K562 (cell line): Measurements from ENCODE around the gene HIRIP3. TPM values are rescaled to one million over a fixed set of nuclear protein-coding genes. Genes with fewer than 3 reads are reported as not detected.
A peak's percentile ranks its signal among the peaks of the same experiment; 100 is the strongest.

Experiments
- ATF1 ChIP-seq, 2 experiments: fragments of 450-650 bp in 1 of 2; IDR thresholded peaks; 2 replicates each; pipeline ENCODE4 v1.6.1; 2016; ENCODE audit warnings: missing compliant biosample characterization in 1 of 2, missing genetic modification characterization in 1 of 2
- ATF2 ChIP-seq: sonication (generic); formaldehyde crosslinking; IDR thresholded peaks from 2 replicates; pipeline ENCODE4 v1.8.1; 2022; ENCODE audit warnings: missing genetic modification reagents
- ESRRB ChIP-seq: fragments of 250-450 bp; sonication (Bioruptor Pico); IDR thresholded peaks from 2 replicates; pipeline ENCODE4 v1.5.0; 2020; ENCODE audit warnings: mild to moderate bottlenecking, moderate library complexity, borderline replicate concordance
- HNRNPLL ChIP-seq: fragments of 200-400 bp; formaldehyde crosslinking; IDR thresholded peaks from 2 replicates; pipeline ENCODE4 v1.6.1; 2017; ENCODE audit warnings: low read length, low read depth, mild to moderate bottlenecking; ENCODE audit not compliant: poor library complexity, severe bottlenecking
- KDM5B ChIP-seq: fragments of 200-600 bp; sonication (generic); IDR thresholded peaks from 2 replicates; pipeline ENCODE4 v1.6.1; 2012; ENCODE audit warnings: low read depth, mild to moderate bottlenecking, moderate library complexity, low read length, control low read depth, inconsistent platforms; ENCODE audit not compliant: insufficient replicate concordance
- MGA ChIP-seq: fragments of 450-650 bp; IDR thresholded peaks from 2 replicates; pipeline ENCODE4 v1.6.1; 2016; ENCODE audit warnings: mild to moderate bottlenecking, moderate library complexity
- TAF7 ChIP-seq: fragments of 450-650 bp; IDR thresholded peaks from 2 replicates; pipeline ENCODE4 v1.6.1; 2016; ENCODE audit warnings: missing genetic modification characterization, missing compliant biosample characterization
- VEZF1 ChIP-seq: fragments of 200-800 bp; sonication (Bioruptor generic); IDR thresholded peaks from 2 replicates; pipeline ENCODE4 v1.6.1; 2017; ENCODE audit warnings: missing genetic modification characterization, missing compliant biosample characterization
- XRCC5 ChIP-seq: fragments of 200-400 bp; formaldehyde crosslinking; IDR thresholded peaks from 2 replicates; pipeline ENCODE4 v1.6.1; 2017; ENCODE audit warnings: low read depth, mild to moderate bottlenecking, low read length
- YY1 ChIP-seq, 3 experiments: IDR thresholded peaks; 2 replicates each; pipeline ENCODE4 v1.6.1; 2011; ENCODE audit warnings: low read length in 2 of 3, mild to moderate bottlenecking in 2 of 3, moderate library complexity in 2 of 3, borderline replicate concordance in 1 of 3, control low read depth in 1 of 3, low read depth in 1 of 3; ENCODE audit not compliant: insufficient read depth in 3 of 3, insufficient replicate concordance in 2 of 3, control insufficient read depth in 1 of 3, insufficient read length in 1 of 3; ENCODE audit errors: extremely low read depth in 1 of 3
- ZNF764 ChIP-seq: fragments of 250-450 bp; sonication (Bioruptor Pico); IDR thresholded peaks from 2 replicates; pipeline ENCODE4 v1.4.0; 2020; ENCODE audit warnings: low read depth, mild to moderate bottlenecking, moderate library complexity
- polyA plus RNA-seq, 8 experiments: library from polyadenylated mRNA; depleted of rRNA in 4 of 8; stranded (reverse) in 5 of 8; unstranded in 3 of 8; fragments of >200 nt; fragmentation: Nextera tagmentation in 2 of 8; fragmentation: Illumina TruSeq in 1 of 8; extraction: Ambion mirVana in 2 of 8; extraction: Trizol in 1 of 8; gene quantifications; 2 replicates each; pipeline versions ENCODE4 v1.2.1 to v1.2.3, GENCODE V29; 2011 to 2014; ENCODE audit warnings: inconsistent platforms in 1 of 8, missing spikeins in 1 of 8
- total RNA-seq, 7 experiments: library from RNA; depleted of rRNA in 6 of 7; stranded (reverse); fragments of >200 nt in 6 of 7; fragmentation: Illumina TruSeq in 2 of 7; extraction: Trizol in 2 of 7; gene quantifications; 2 replicates each; pipeline versions ENCODE4 v1.2.1 to v1.2.3, GENCODE V29; 2011 to 2021; ENCODE audit warnings: low replicate concordance in 1 of 7

The HIRIP3 gene
- total and polyA plus RNA-seq, 9 of the 15 experiments (the other 6 are each of a cell fraction or from before 2014, with no cell fraction given): 3.3 to 38.2 (median 18.2) TPM

- TF ChIP-seq KDM5B (no peak), YY1 (IDR thresholded peaks at IDR 0.05; ENCODE audit: borderline replicate concordance in 1 of 3, control insufficient read depth in 1 of 3, extremely low read depth in 1 of 3, insufficient read depth in 3 of 3, insufficient read length in 1 of 3, insufficient replicate concordance in 2 of 3, low read depth in 1 of 3, low read length in 2 of 3) (peak; percentile 15 to 85 (median 77)), ESRRB (no peak), XRCC5 (peak; percentile 53; the same call in 1 of the 2 replicates), ZNF764 (CRISPR knock-in tag) (no peak), TAF7 (no peak), ATF1 (CRISPR knock-in tag; IDR thresholded peaks at IDR 0.05) (no peak), ATF1 (tag; IDR thresholded peaks at IDR 0.05) (no peak), VEZF1 (CRISPR knock-in tag) (peak; percentile 42; the same call in 1 of the 2 replicates), HNRNPLL (no peak), ATF2 (CRISPR knock-in tag) (no peak), MGA (no peak)
Observed at GRCh38 chr16:30005341-30006094, 10.1 kb upstream of the HIRIP3 start (continued).
